22Rv1 (cell line): ENCODE results near the gene PINK1.
A peak's percentile ranks its signal among the peaks of the same experiment; 100 is the strongest.

Experiments
- H3K27ac ChIP-seq: fragments of 450-650 bp; 2 replicates; pipeline ENCODE4 v1.5.1; 2017
- CTCF ChIP-seq: fragments of 450-650 bp; IDR thresholded peaks from 2 replicates; pipeline ENCODE4 v1.5.1; 2017; ENCODE audit warnings: mild to moderate bottlenecking
- ZFX ChIP-seq: fragments of 450-650 bp; IDR thresholded peaks from 2 replicates; pipeline ENCODE4 v1.6.1; 2017; ENCODE audit warnings: antibody characterized with exemption, borderline replicate concordance

PINK1 gene

GRCh38 chr1:20686883-20687725, 53.8 kb downstream of the PINK1 start:
- TF ChIP-seq CTCF (no peak), ZFX (no peak)
- no peak overlapping the region for H3K27ac ChIP-seq

GRCh38 chr1:20689645-20690056, 56.4 kb downstream of the PINK1 start:
- no peak overlapping the region for H3K27ac ChIP-seq
- TF ChIP-seq CTCF: no peak
- TF ChIP-seq ZFX: no peak

- no peak overlapping the region for H3K27ac ChIP-seq
- TF ChIP-seq CTCF: no peak
- no peak for TF ChIP-seq ZFX
Measured at GRCh38 chr1:20691872-20692271, 58.6 kb downstream of the PINK1 start.

GRCh38 chr1:20693623-20694022, 60.4 kb downstream of the PINK1 start:
- H3K27ac ChIP-seq: no peak overlapping the region
- TF ChIP-seq ZFX (no peak), CTCF (no peak)

GRCh38 chr1:20695515-20695914, 62.3 kb downstream of the PINK1 start:
- no peak for TF ChIP-seq ZFX
- TF ChIP-seq CTCF: no peak
- H3K27ac ChIP-seq: no peak overlapping the region

- H3K27ac ChIP-seq: peak overlapping the region; percentile 62
Measured at GRCh38 chr1:20696397-20697333, 63.4 kb downstream of the PINK1 start.

More at GRCh38 chr1:20696397-20697333, 63.4 kb downstream of the PINK1 start:
- TF ChIP-seq CTCF: peak; percentile 95
- no peak for TF ChIP-seq ZFX
